Caco-2 (cell line): ENCODE data around the gene SHC3. TPM values are rescaled to one million over a fixed set of nuclear protein-coding genes. Genes with fewer than 3 reads are reported as not detected.

Experiments
- BruUV-seq: library from RNA; stranded (reverse); fragments of 400-500 nt; replicated peaks from 2 replicates; lab custom pipeline; 2021; lab: Mats Ljungman, UMichigan
- CTCF ChIA-PET: fragments of 300-600 bp; sonication (Branson Sonifier 250); formaldehyde crosslinking; loops from one replicate; lab custom pipeline; 2022; ENCODE audit warnings: antibody characterized with exemption; lab: Charles Lee
- POLR2A ChIA-PET: fragments of 300-600 bp; sonication (Branson Sonifier 250); formaldehyde crosslinking; loops from one replicate; lab custom pipeline; 2022; ENCODE audit warnings: antibody characterized with exemption; lab: Charles Lee
- DNase-seq, 2 experiments: peaks; one replicate each; pipeline versions ENCODE4 v3.0.0 to v3.0.0-alpha.2; 2020 to 2022
- H3K27me3 ChIP-seq: replicated peaks from 2 replicates; pipeline ENCODE4 v1.6.0; 2011; ENCODE audit warnings: low read length; ENCODE audit not compliant: control insufficient read depth, insufficient read depth
- H3K36me3 ChIP-seq: 2 replicates; pipeline ENCODE4 v1.5.1; 2011; ENCODE audit warnings: low read length; ENCODE audit not compliant: control insufficient read depth, insufficient read depth
- H3K4me1 ChIP-seq: fragments of 250-450 bp; sonication (Bioruptor Pico); 2 replicates; pipeline ENCODE4 v1.5.1; 2020; ENCODE audit warnings: mild to moderate bottlenecking
- H3K4me3 ChIP-seq: 2 replicates; pipeline ENCODE4 v1.5.1; 2011; ENCODE audit warnings: low read depth, mild to moderate bottlenecking, control low read depth, low read length
- H3K9me3 ChIP-seq: fragments of 250-450 bp; sonication (Bioruptor Pico); 2 replicates; pipeline ENCODE4 v1.5.1; 2020; ENCODE audit warnings: mild to moderate bottlenecking, moderate library complexity
- H3K27ac Mint-ChIP-seq: one replicate; pipeline ENCODE4 v1.8.0; 2022; ENCODE audit warnings: mixed read lengths; ENCODE audit not compliant: unreplicated experiment
- H3K27me3 Mint-ChIP-seq: one replicate; pipeline ENCODE4 v1.8.0; 2022; ENCODE audit warnings: mixed read lengths; ENCODE audit not compliant: insufficient read depth, unreplicated experiment
- H3K36me3 Mint-ChIP-seq: one replicate; pipeline ENCODE4 v1.8.0; 2022; ENCODE audit warnings: mild to moderate bottlenecking, mixed read lengths; ENCODE audit not compliant: insufficient read depth, unreplicated experiment
- H3K4me1 Mint-ChIP-seq: one replicate; pipeline ENCODE4 v1.8.0; 2022; ENCODE audit warnings: low read depth, mixed read lengths; ENCODE audit not compliant: unreplicated experiment
- H3K4me3 Mint-ChIP-seq: one replicate; pipeline ENCODE4 v1.8.0; 2022; ENCODE audit warnings: mild to moderate bottlenecking, moderate library complexity, mixed read lengths; ENCODE audit not compliant: unreplicated experiment
- H3K9me3 Mint-ChIP-seq: one replicate; pipeline ENCODE4 v1.8.0; 2022; ENCODE audit warnings: mixed read lengths; ENCODE audit not compliant: unreplicated experiment
- intact Hi-C: fragments of 100-400 bp; cut with micrococcal nuclease; formaldehyde crosslinking; loops from one replicate; pipeline ENCODE4 v1.10.0; 2022; ENCODE audit not compliant: unreplicated experiment
- total RNA-seq: library from RNA; stranded (reverse); gene quantifications from 2 replicates; pipeline ENCODE4 v1.2.3, GENCODE V29; 2022
- TF ChIP-seq, protein P1 (sequence below), 2 experiments: fragments of 200-600 bp in 1 of 2; IDR thresholded peaks; 1 replicate in 1 of 2; 2 replicates in 1 of 2; pipeline versions ENCODE4 v1.5.1 to v1.8.0; 2011 to 2022; ENCODE audit warnings: antibody characterized with exemption in 1 of 2, control low read depth in 1 of 2, inconsistent platforms in 1 of 2, low read depth in 1 of 2, low read length in 1 of 2, mild to moderate bottlenecking in 1 of 2, moderate library complexity in 1 of 2; ENCODE audit not compliant: insufficient read depth in 1 of 2, severe bottlenecking in 1 of 2, unreplicated experiment in 1 of 2

SHC3 gene
- total RNA-seq, 1 experiment from 2014 or later, result 0.20 TPM

- Mint-ChIP-seq H3K9me3 (no peaks in the 10 kb centered on the region), H3K27me3 (peaks cover 4% of the 10 kb centered on the region), H3K27ac (no peak overlapping the region), H3K4me1 (no peaks in the 10 kb centered on the region), H3K4me3 (no peak overlapping the region), H3K36me3 (no peaks in the 10 kb centered on the region)
- H3K4me1 ChIP-seq, result no peaks in the 10 kb centered on the region
- ChIA-PET POLR2A (no interaction called here), CTCF (no interaction called here)
- intact Hi-C loops, result no loop called here
- TF ChIP-seq, protein P1, sequence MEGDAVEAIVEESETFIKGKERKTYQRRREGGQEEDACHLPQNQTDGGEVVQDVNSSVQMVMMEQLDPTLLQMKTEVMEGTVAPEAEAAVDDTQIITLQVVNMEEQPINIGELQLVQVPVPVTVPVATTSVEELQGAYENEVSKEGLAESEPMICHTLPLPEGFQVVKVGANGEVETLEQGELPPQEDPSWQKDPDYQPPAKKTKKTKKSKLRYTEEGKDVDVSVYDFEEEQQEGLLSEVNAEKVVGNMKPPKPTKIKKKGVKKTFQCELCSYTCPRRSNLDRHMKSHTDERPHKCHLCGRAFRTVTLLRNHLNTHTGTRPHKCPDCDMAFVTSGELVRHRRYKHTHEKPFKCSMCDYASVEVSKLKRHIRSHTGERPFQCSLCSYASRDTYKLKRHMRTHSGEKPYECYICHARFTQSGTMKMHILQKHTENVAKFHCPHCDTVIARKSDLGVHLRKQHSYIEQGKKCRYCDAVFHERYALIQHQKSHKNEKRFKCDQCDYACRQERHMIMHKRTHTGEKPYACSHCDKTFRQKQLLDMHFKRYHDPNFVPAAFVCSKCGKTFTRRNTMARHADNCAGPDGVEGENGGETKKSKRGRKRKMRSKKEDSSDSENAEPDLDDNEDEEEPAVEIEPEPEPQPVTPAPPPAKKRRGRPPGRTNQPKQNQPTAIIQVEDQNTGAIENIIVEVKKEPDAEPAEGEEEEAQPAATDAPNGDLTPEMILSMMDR (IDR thresholded peaks at IDR 0.05; ENCODE audit: insufficient read depth in 1 of 2, low read depth in 1 of 2, low read length in 1 of 2, severe bottlenecking in 1 of 2, unreplicated experiment in 1 of 2), result no peak
- no peak for DNase-seq
- no TSS peak for BruUV-seq
- no peaks in the 10 kb centered on the region for H3K9me3 ChIP-seq
- no peaks in the 10 kb centered on the region for H3K36me3 ChIP-seq
- no peaks in the 10 kb centered on the region for H3K27me3 ChIP-seq
- no peak overlapping the region for H3K4me3 ChIP-seq
Observed at GRCh38 chr9:89106224-89106851, 72.3 kb downstream of the SHC3 start.

DNA sequence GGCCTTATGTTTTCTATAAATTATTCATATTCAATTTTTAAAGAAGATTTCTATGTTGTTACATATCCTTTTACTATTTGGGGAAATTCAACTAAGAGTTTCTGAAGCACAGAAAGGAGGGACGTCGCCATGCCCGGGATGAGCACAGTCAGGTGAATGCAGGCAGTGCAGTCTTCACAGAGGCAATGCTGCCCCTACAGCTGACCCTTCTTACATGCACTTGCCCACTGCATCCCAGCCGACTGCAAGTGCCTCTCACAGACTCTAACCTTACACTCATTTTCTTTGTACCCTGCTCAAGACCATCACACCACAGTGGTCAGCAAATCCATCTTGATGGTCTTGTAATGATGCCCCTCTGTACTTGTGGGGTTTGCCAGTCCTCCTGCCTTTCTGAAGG lies 73.8 kb downstream of the SHC3 start:
- Mint-ChIP-seq H3K4me3 (no peak overlapping the region), H3K9me3 (no peaks in the 10 kb centered on the region), H3K4me1 (no peaks in the 10 kb centered on the region), H3K27ac (no peak overlapping the region), H3K27me3 (peaks cover 4% of the 10 kb centered on the region), H3K36me3 (no peaks in the 10 kb centered on the region)
- no peaks in the 10 kb centered on the region for H3K27me3 ChIP-seq
- DNase-seq, result no peak
- no peaks in the 10 kb centered on the region for H3K36me3 ChIP-seq
- intact Hi-C loops, result no loop called here
- no peaks in the 10 kb centered on the region for H3K4me1 ChIP-seq
- no TSS peak for BruUV-seq
- POLR2A ChIA-PET, result no interaction called here
- TF ChIP-seq, protein P1 (IDR thresholded peaks at IDR 0.05; ENCODE audit: insufficient read depth in 1 of 2, low read depth in 1 of 2, low read length in 1 of 2, severe bottlenecking in 1 of 2, unreplicated experiment in 1 of 2), result peak in 1 of 2 experiments; percentile 1
- H3K4me3 ChIP-seq, result no peak overlapping the region
- CTCF ChIA-PET, result no interaction called here
- no peaks in the 10 kb centered on the region for H3K9me3 ChIP-seq

DNA sequence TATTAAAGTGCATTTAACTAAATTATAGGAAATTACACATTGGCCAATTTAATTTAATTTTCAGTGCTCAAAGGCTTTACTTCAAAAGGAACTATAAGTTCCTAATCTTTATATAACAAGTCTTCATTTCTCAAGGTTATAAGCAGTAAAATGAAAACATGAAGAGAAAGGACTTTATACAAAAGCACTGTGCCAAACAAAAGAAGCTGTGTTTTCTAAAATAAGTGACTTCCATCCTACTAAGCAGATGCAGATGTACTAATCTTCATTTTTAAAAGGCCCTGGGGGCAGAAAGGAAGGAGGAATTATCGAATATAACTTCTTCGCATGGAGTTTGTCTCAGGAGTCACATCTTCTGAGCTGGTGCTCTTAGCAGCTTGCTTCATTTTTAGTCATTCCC lies 81.4 kb downstream of the SHC3 start:
- BruUV-seq, result no TSS peak
- Histone ChIP-seq H3K9me3 (no peaks in the 10 kb centered on the region), H3K27me3 (no peaks in the 10 kb centered on the region), H3K4me1 (no peaks in the 10 kb centered on the region), H3K36me3 (no peaks in the 10 kb centered on the region), H3K4me3 (no peak overlapping the region)
- POLR2A ChIA-PET, result no interaction called here
- no peaks in the 10 kb centered on the region for H3K9me3 Mint-ChIP-seq
- no peak overlapping the region for H3K27ac Mint-ChIP-seq
- no peaks in the 10 kb centered on the region for H3K4me1 Mint-ChIP-seq
- TF ChIP-seq, protein P1 (IDR thresholded peaks at IDR 0.05; ENCODE audit: insufficient read depth in 1 of 2, low read depth in 1 of 2, low read length in 1 of 2, severe bottlenecking in 1 of 2, unreplicated experiment in 1 of 2), result no peak
- H3K36me3 Mint-ChIP-seq, result no peaks in the 10 kb centered on the region
- intact Hi-C loops, result no loop called here
- CTCF ChIA-PET, result no interaction called here
- no peaks in the 10 kb centered on the region for H3K27me3 Mint-ChIP-seq
- H3K4me3 Mint-ChIP-seq, result no peak overlapping the region
- DNase-seq, result no peak
